ENCODE results near the gene RASGEF1C. TPM values are rescaled to one million over a fixed set of nuclear protein-coding genes. Genes with fewer than 3 reads are reported as not detected.

RASGEF1C gene
- total RNA-seq, 1 experiment from 2014 or later, result 0.29 TPM

- no peak overlapping the region for H3K27ac ChIP-seq (ENCODE audit: low read length)
- no peaks in the 10 kb centered on the region for H3F3A ChIP-seq (ENCODE audit: low read length, unreplicated experiment)
- no peak for TF ChIP-seq CTCF (conservative IDR thresholded peaks at IDR 0.05; ENCODE audit: low read depth, low read length)
- TF ChIP-seq EZH2phosphoT487 (IDR thresholded peaks at IDR 0.05; ENCODE audit: borderline replicate concordance, low read length), result no peak
- TF ChIP-seq EZH2 (IDR thresholded peaks at IDR 0.05; ENCODE audit: low read length, unreplicated experiment), result no peak
- peaks cover 7% of the 10 kb centered on the region for H3K4me1 ChIP-seq (ENCODE audit: insufficient read depth, low read length)
- ATAC-seq (no peak), DNase-seq (no peak)
- H3K4me2 ChIP-seq (ENCODE audit: low read length), result no peak overlapping the region
- BruUV-seq (replicated peaks), result no TSS peak
- no peaks in the 10 kb centered on the region for H3K9me3 ChIP-seq (ENCODE audit: low read length)
- POLR2A ChIA-PET (ENCODE audit: unreplicated experiment), result no interaction called here
- no peak overlapping the region for H2AFZ ChIP-seq (ENCODE audit: low read length)
- intact Hi-C loops (cut with micrococcal nuclease), result no loop called here
- H3K4me3 ChIP-seq (ENCODE audit: low read length), result no peak overlapping the region
- H3K36me3 ChIP-seq (ENCODE audit: low read depth, low read length), result no peaks in the 10 kb centered on the region
- no peaks in the 10 kb centered on the region for H3K9me2 ChIP-seq (replicated peaks; ENCODE audit: low read length)
- no peaks in the 10 kb centered on the region for H3K79me2 ChIP-seq (ENCODE audit: low read length)
- no peaks in the 10 kb centered on the region for H4K20me1 ChIP-seq (ENCODE audit: low read length)
- no peak overlapping the region for H3K9ac ChIP-seq (ENCODE audit: low read length)
- CTCF ChIA-PET, result no interaction called here
- no peaks in the 10 kb centered on the region for H3K27me3 ChIP-seq (ENCODE audit: low read length)
Observed at GRCh38 chr5:180214870-180215770, 6.1 kb upstream of the RASGEF1C start.

DNA sequence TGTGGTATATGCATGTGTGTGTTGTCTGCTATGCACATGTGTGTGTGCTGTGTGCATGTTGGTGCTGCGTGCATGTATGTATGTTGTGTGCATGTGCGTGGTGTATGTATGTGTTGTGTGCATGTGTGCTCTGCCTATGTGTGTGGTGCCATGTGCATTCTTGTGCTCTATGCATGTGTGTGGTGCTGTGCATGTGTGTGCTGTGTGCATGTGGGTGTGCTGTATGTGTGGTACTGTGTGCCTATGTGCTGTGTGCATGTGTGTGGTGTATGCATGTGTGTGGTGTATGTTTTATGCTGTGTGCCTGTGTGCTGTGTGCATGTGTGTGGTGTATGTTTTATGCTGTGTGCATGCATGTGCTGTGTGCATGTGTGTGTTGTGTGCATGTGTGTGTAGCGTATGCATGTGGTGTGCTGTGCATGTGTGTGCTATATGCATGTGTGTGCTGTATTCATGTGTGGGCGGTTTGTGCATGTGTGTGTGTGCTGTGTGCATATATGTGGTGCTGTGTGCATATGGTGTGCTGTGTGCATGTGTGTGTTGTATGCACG, 4.7 kb upstream of the RASGEF1C start:
- Histone ChIP-seq H3K9ac (ENCODE audit: low read length) (no peak overlapping the region), H3K9me2 (replicated peaks; ENCODE audit: low read length) (no peaks in the 10 kb centered on the region), H3K4me1 (ENCODE audit: insufficient read depth, low read length) (peaks cover 7% of the 10 kb centered on the region), H2AFZ (ENCODE audit: low read length) (no peak overlapping the region), H3K4me3 (ENCODE audit: low read length) (no peak overlapping the region), H3K9me3 (ENCODE audit: low read length) (no peaks in the 10 kb centered on the region), H4K20me1 (ENCODE audit: low read length) (no peaks in the 10 kb centered on the region), H3K36me3 (ENCODE audit: low read depth, low read length) (no peaks in the 10 kb centered on the region), H3F3A (ENCODE audit: low read length, unreplicated experiment) (no peaks in the 10 kb centered on the region), H3K79me2 (ENCODE audit: low read length) (no peaks in the 10 kb centered on the region), H3K27me3 (ENCODE audit: low read length) (no peaks in the 10 kb centered on the region), H3K27ac (ENCODE audit: low read length) (no peak overlapping the region), H3K4me2 (ENCODE audit: low read length) (no peak overlapping the region)
- CTCF ChIA-PET, result no interaction called here
- POLR2A ChIA-PET (ENCODE audit: unreplicated experiment), result no interaction called here
- TF ChIP-seq CTCF (conservative IDR thresholded peaks at IDR 0.05; ENCODE audit: low read depth, low read length) (no peak), EZH2phosphoT487 (IDR thresholded peaks at IDR 0.05; ENCODE audit: borderline replicate concordance, low read length) (no peak), EZH2 (IDR thresholded peaks at IDR 0.05; ENCODE audit: low read length, unreplicated experiment) (no peak)
- ATAC-seq (no peak), DNase-seq (no peak)
- intact Hi-C loops (cut with micrococcal nuclease), result no loop called here
- BruUV-seq (replicated peaks), result no TSS peak

GRCh38 chr5:180213256-180213600, 4.2 kb upstream of the RASGEF1C start:
- H3K4me2 ChIP-seq (ENCODE audit: low read length), result peak overlapping the region; percentile 41; the same call in 1 of the 2 replicates
- peak; percentile 21 for ATAC-seq
- no peak for DNase-seq
- H3K36me3 ChIP-seq (ENCODE audit: low read depth, low read length), result no peaks in the 10 kb centered on the region
- no TSS peak for BruUV-seq (replicated peaks)
- POLR2A ChIA-PET (ENCODE audit: unreplicated experiment), result interaction anchor here (0.8 kb wide), 1 partner anchor 92 kb away, joined by 6 read pairs; no protein-coding TSS in a partner anchor
- H3K4me1 ChIP-seq (ENCODE audit: insufficient read depth, low read length), result peaks cover 10% of the 10 kb centered on the region
- no peaks in the 10 kb centered on the region for H3F3A ChIP-seq (ENCODE audit: low read length, unreplicated experiment)
- no peak overlapping the region for H3K9ac ChIP-seq (ENCODE audit: low read length)
- intact Hi-C loops (cut with micrococcal nuclease), result no loop called here
- H3K27ac ChIP-seq (ENCODE audit: low read length), result no peak overlapping the region
- H3K9me2 ChIP-seq (replicated peaks; ENCODE audit: low read length), result no peaks in the 10 kb centered on the region
- TF ChIP-seq EZH2 (IDR thresholded peaks at IDR 0.05; ENCODE audit: low read length, unreplicated experiment), result no peak
- no peak for TF ChIP-seq EZH2phosphoT487 (IDR thresholded peaks at IDR 0.05; ENCODE audit: borderline replicate concordance, low read length)
- TF ChIP-seq CTCF (conservative IDR thresholded peaks at IDR 0.05; ENCODE audit: low read depth, low read length), result peak; percentile 22; the same call in 1 of the 2 replicates
- CTCF ChIA-PET, result no interaction called here
- no peak overlapping the region for H2AFZ ChIP-seq (ENCODE audit: low read length)
- no peak overlapping the region for H3K4me3 ChIP-seq (ENCODE audit: low read length)
- no peaks in the 10 kb centered on the region for H3K79me2 ChIP-seq (ENCODE audit: low read length)
- H4K20me1 ChIP-seq (ENCODE audit: low read length), result no peaks in the 10 kb centered on the region
- H3K9me3 ChIP-seq (ENCODE audit: low read length), result no peaks in the 10 kb centered on the region
- H3K27me3 ChIP-seq (ENCODE audit: low read length), result no peaks in the 10 kb centered on the region

Measured in PC-3 (cell line).